HG02642 (cell line): Measurements from ENCODE around the gene NLN.
A peak's percentile ranks its signal among the peaks of the same experiment; 100 is the strongest.
"Not testable (repeated sequence)": the region's sequence is repeated elsewhere in the genome, so short reads cannot be mapped to it uniquely, and the experiment has no call there.

Experiments
- ATAC-seq: cut with Tn5 transposase; IDR thresholded peaks from one replicate; pipeline ENCODE4 v1.9.1; 2021; ENCODE audit warnings: mild to moderate bottlenecking; ENCODE audit not compliant: unreplicated experiment, poor library complexity

NLN gene

GRCh38 chr5:65721720-65722574 is at the start of gene NLN, which contains the start of gene SGTB:
Gene NLN (plus strand): TSS chr5:65722205. CDS start chr5:65722374, 169 bp downstream.
Gene SGTB (minus strand): TSS chr5:65722109. CDS start chr5:65720807, 1,302 bp downstream.
- peak; percentile 91 for ATAC-seq

GRCh38 chr5:65672796-65673195 is 49.2 kb upstream of the NLN start:
- no peak for ATAC-seq

GRCh38 chr5:65674749-65675148 is 47.3 kb upstream of the NLN start:
- no peak for ATAC-seq

DNA sequence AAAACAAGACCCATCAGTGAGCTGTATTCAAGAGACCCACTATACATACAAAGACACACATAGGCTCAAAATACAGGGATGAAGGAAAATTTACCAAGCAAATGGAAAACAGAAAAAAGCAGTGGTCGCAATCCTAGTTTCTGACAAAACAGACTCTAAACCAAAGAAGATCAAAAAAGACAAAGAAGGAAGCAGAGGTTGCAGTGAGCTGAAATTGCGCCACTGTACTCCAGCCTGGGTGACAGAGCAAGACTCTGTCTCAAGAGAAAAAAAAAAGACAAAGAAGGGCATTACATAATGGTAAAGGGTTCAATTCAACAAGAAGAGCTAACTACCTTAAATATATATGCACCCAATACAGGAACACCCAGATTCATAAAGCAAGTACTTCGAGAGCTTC is 45.9 kb upstream of the NLN start:
- ATAC-seq = not testable (repeated sequence)

DNA sequence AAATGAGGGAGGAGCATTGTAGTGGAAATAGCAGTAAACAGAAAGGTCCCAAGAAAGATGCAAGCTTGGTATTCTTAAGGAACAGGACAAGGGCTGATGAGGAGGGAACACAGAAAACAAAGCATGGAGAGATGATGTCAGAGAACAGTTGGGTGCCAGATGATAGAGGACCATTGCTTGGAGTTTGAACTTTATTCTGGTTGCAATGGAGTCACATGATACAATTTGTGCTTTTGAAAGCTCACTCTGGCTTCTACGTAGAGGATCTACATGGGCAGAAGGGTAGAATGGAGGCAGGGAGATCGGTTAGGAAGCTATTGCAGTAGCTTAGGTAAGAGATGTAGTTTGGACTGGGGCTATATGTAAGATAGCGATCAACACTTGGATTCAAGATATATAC is 39.9 kb upstream of the NLN start:
- ATAC-seq = no peak

DNA sequence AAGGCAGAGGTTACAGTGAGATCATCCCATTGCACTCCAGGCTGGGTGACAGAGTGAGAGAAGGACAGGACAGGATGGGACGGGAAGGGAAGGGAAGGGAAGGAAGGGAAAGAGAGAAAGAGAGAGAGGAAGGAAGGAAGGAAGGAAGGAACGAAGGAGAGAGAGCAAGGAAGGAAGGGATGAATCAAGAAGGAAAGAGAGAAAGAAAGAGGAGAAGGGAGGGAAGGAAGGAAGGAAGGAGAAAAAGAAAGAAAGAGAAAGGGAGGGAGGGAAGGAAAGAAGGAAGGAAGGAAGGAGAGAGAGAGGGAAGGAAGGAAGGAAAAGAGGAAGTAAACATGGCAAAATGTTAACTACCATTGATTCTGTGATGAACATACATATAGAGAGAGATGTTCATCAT is 28.9 kb upstream of the NLN start:
- no peak for ATAC-seq

GRCh38 chr5:65695162-65695755 is 26.7 kb upstream of the NLN start:
- ATAC-seq = peak; percentile 50

- ATAC-seq = no peak
These were observed 26.1 kb upstream of the NLN start for GRCh38 chr5:65695896-65696295.

GRCh38 chr5:65696892-65697291 is 25.1 kb upstream of the NLN start:
- no peak for ATAC-seq

DNA sequence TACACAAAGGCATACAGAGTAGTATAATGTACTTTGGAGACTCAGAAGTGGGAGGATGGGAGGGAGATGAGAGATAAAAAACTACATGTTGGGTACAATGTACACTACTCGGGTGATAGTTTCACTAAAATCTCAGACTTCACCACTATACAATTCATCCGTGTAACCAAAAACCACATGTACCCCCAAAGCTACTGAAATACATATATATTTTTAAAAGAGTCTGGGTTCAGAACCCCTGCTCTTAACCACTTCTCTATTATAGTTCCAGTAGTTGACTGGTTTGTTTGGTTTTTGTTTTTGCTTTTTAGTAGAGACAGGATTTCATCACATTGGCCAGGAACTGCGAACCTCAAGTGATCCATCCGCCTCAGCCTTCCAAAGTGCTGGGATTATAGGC is 22.7 kb upstream of the NLN start:
- no peak for ATAC-seq

DNA sequence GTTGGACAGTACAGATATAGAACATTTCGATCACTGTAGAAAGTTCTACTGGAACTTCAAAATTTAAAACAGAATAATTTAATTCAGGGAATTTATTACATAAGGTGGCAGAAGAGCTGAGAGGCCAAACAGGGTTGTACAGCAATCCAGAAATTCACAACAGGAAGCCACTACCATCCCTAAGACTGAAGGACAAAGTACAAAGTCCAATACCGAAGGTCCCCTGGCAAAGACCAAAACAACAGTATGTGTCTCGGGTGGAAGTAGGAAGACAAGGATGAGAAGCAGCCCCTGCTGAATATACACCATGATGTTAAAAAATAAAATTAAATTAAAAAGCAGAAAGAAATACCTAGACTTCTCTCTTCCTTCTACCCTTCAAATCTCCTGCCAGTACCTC is 20.0 kb upstream of the NLN start:
- no peak for ATAC-seq

GRCh38 chr5:65704621-65705239 is 17.3 kb upstream of the NLN start:
- ATAC-seq = no peak

DNA sequence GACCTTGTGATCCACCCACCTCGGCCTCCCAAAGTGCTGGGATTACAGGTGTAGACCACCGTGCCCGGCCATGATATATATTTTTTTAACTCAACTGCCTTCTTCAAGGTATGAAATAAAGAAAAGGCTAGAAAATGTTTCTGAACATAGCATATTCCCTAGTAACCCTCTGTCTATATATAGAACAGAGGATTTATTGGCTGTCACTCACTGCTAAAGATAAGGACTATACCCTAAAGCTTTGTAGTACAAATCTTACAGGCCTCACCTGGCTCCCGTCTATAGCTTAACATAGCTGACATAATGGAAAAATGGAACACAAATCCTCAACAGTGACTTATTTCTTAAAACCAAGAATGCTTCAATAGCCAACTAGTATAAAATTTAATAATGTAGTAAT is 14.3 kb upstream of the NLN start:
- no peak for ATAC-seq

DNA sequence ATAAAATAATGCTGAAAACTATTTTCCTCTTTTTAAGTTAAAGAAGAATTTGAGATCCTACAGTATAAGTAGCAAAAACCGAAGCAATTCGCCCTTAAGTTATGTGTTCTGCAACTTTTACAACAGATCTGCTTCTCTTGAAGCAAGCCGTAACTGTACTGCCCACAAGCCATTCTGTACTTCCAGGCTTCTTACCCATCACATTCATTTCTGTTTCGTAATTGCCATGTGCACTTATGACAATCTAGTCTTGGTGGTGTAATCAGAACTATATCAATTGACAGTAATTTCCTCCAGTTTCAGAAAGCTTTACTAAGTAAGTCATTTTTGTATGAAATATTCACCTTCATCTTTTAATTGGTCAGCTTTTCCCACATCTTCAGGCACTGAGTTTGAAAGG is 13.9 kb upstream of the NLN start:
- no peak for ATAC-seq

GRCh38 chr5:65718576-65719310 is 3.3 kb upstream of the NLN start:
- ATAC-seq = no peak

DNA sequence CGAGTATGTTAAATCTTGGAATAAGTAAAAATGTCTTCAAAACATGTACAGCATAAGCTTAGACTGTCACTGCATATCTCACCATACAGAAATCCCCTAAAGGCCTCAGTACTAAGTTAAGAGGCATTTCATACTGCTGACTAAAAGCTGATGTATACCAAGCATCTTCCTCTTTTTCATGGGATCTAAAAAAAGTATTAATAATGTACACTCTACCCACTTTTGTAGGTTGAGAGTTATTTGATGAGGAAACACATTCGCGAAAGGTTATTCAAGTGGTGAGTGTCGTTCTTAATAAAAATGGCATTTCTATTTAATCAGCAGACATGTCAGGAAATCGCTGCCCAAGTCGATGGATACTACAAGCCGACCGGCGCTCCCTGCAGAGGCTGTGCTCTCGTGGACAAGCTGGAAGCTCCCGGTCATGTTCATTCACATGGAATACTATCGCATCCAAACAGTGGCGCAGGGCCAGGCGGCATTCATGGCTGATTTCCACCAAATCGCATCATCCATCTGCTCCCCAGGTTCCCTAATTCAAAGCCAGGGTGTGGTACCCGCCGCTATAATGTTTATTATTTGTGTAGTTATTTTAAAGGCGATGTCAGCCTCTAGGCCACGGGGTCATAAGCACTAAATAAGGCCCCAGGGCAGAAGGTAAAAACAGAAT is 820 bp upstream of the NLN start:
- ATAC-seq = peak; percentile 18

- no peak for ATAC-seq
These were observed 784 bp downstream of the NLN start for GRCh38 chr5:65722575-65723403.

- no peak for ATAC-seq
These were observed 5.6 kb downstream of the NLN start for GRCh38 chr5:65727491-65728156.

GRCh38 chr5:65728218-65728617 is 6.2 kb downstream of the NLN start:
- ATAC-seq = no peak
